HCT116 (cell line): ENCODE results near the gene OPCML. TPM values are rescaled to one million over a fixed set of nuclear protein-coding genes. Genes with fewer than 3 reads are reported as not detected.

ENCODE experiments used
- ATAC-seq: fragments of 200-7000 bp; cut with Tn5 transposase; 2 replicates; pipeline ENCODE4 v1.9.1; 2020; ENCODE audit warnings: mild to moderate bottlenecking, moderate library complexity
- BruUV-seq: library from RNA; stranded (reverse); fragments of 400-500 nt; replicated peaks from 2 replicates; lab custom pipeline; 2021; lab: Mats Ljungman, UMichigan
- CTCF ChIA-PET: fragments of 300-600 bp; sonication (Branson Sonifier 250); formaldehyde crosslinking; loops from one replicate; lab custom pipeline; 2021; ENCODE audit warnings: antibody characterized with exemption; lab: Charles Lee
- POLR2A ChIA-PET: fragments of 300-600, 350-600 bp; sonication (Branson Sonifier 250); formaldehyde crosslinking; loops from one replicate; lab custom pipeline; 2021; ENCODE audit warnings: antibody characterized with exemption; lab: Charles Lee
- RAD21 ChIA-PET, 2 experiments: fragments of 300-600 bp; sonication (Branson Sonifier 250); formaldehyde crosslinking; loops; one replicate each; lab custom pipeline; 2023; ENCODE audit warnings: low total read pairs in 2 of 2; ENCODE audit not compliant: uncharacterized antibody in 2 of 2, unreplicated experiment in 2 of 2, low non-redundant PET in 1 of 2; lab: Charles Lee
- DNase-seq: peaks from one replicate; pipeline ENCODE4 v3.0.0-alpha.2; 2010; ENCODE audit warnings: low read depth, low spot score
- H2AFZ ChIP-seq: fragments of 200-600 bp; shearing (Covaris generic), sonication (generic); 2 replicates; pipeline ENCODE4 v1.6.1; 2017; ENCODE audit warnings: low read depth, mixed run types, mixed read lengths, antibody characterized with exemption, low read length; ENCODE audit not compliant: poor library complexity, severe bottlenecking
- H3K27ac ChIP-seq: 2 replicates; pipeline ENCODE4 v1.5.1; 2012; ENCODE audit warnings: low read depth, low read length
- H3K27me3 ChIP-seq: fragments of 200-600 bp; sonication (generic); 2 replicates; pipeline ENCODE4 v1.6.1; 2016; ENCODE audit warnings: mixed run types, low read length, mixed read lengths; ENCODE audit not compliant: insufficient read depth
- H3K36me3 ChIP-seq, 2 experiments: fragments of 200-500 bp in 1 of 2; fragments of 200-600 bp in 1 of 2; sonication (Bioruptor generic) in 1 of 2; sonication (generic) in 1 of 2; 2 replicates each; pipeline versions ENCODE4 v1.5.1 to v1.6.1; 2014 to 2016; ENCODE audit warnings: low read length in 2 of 2, inconsistent platforms in 1 of 2, mixed read lengths in 1 of 2, mixed run types in 1 of 2; ENCODE audit not compliant: insufficient read depth in 2 of 2, control insufficient read depth in 1 of 2
- H3K4me1 ChIP-seq, 2 experiments: fragments of 200-600 bp in 1 of 2; sonication (generic) in 1 of 2; 2 replicates each; pipeline versions ENCODE4 v1.5.1 to v1.6.1; 2012 to 2017; ENCODE audit warnings: low read length in 2 of 2, inconsistent platforms in 1 of 2, mild to moderate bottlenecking in 1 of 2, mixed read lengths in 1 of 2, mixed run types in 1 of 2, moderate library complexity in 1 of 2; ENCODE audit not compliant: insufficient read depth in 2 of 2, control insufficient read depth in 1 of 2
- H3K4me2 ChIP-seq: fragments of 200-600 bp; sonication (generic); 2 replicates; pipeline ENCODE4 v1.6.1; 2017; ENCODE audit warnings: mixed run types, low read length, mixed read lengths
- H3K4me3 ChIP-seq, 2 experiments: fragments of 200-600 bp in 1 of 2; sonication (generic) in 1 of 2; replicated peaks in 1 of 2; 2 replicates each; pipeline ENCODE4 v1.5.1; 2011 to 2016; ENCODE audit warnings: low read length in 2 of 2, control low read depth in 1 of 2, low read depth in 1 of 2, mild to moderate bottlenecking in 1 of 2, mixed read lengths in 1 of 2, mixed run types in 1 of 2
- H3K79me2 ChIP-seq: fragments of 200-600 bp; sonication (generic); 2 replicates; pipeline ENCODE4 v1.6.1; 2017; ENCODE audit warnings: mild to moderate bottlenecking, mixed run types, low read length, moderate library complexity, mixed read lengths; ENCODE audit not compliant: insufficient read depth
- H3K9ac ChIP-seq: fragments of 200-600 bp; sonication (generic); 2 replicates; pipeline ENCODE4 v1.6.1; 2016; ENCODE audit warnings: low read length, mixed read lengths
- H3K9me2 ChIP-seq: fragments of 200-600 bp; sonication (generic), shearing (Covaris generic); 2 replicates; pipeline ENCODE4 v1.6.1; 2017; ENCODE audit warnings: mixed run types, mild to moderate bottlenecking, moderate library complexity; ENCODE audit not compliant: insufficient read depth
- H3K9me3 ChIP-seq, 2 experiments: fragments of 200-500 bp in 1 of 2; fragments of 200-600 bp in 1 of 2; sonication (Bioruptor generic) in 1 of 2; sonication (generic) in 1 of 2; 2 replicates each; pipeline ENCODE4 v1.6.1; 2014 to 2017; ENCODE audit warnings: low read length in 2 of 2, mixed read lengths in 2 of 2, inconsistent platforms in 1 of 2, low read depth in 1 of 2, mild to moderate bottlenecking in 1 of 2, mixed run types in 1 of 2, moderate library complexity in 1 of 2; ENCODE audit not compliant: control insufficient read depth in 1 of 2, insufficient read depth in 1 of 2
- H4K20me1 ChIP-seq: fragments of 200-600 bp; sonication (generic), shearing (Covaris generic); 2 replicates; pipeline ENCODE4 v1.6.1; 2017; ENCODE audit warnings: mixed run types, mild to moderate bottlenecking, moderate library complexity; ENCODE audit not compliant: insufficient read depth
- CEBPB ChIP-seq: IDR thresholded peaks from 2 replicates; pipeline ENCODE4 v1.6.1; 2012; ENCODE audit warnings: low read depth
- EGR1 ChIP-seq: IDR thresholded peaks from 2 replicates; pipeline ENCODE4 v1.6.1; 2012; ENCODE audit warnings: low read depth
- EZH2phosphoT487 ChIP-seq: fragments of 200-600 bp; IDR thresholded peaks from 2 replicates; pipeline ENCODE4 v1.6.1; 2018; ENCODE audit warnings: antibody characterized with exemption, borderline replicate concordance
- RAD21 ChIP-seq: IDR thresholded peaks from 2 replicates; pipeline ENCODE4 v1.6.1; 2012; ENCODE audit warnings: low read depth, mild to moderate bottlenecking
- ZFX ChIP-seq: fragments of 450-650 bp; IDR thresholded peaks from 2 replicates; pipeline ENCODE4 v1.6.1; 2017
- ZNF274 ChIP-seq: fragments of 200-500 bp; sonication (Bioruptor generic); IDR thresholded peaks from 2 replicates; pipeline ENCODE4 v1.6.1; 2014; ENCODE audit warnings: mild to moderate bottlenecking, low read depth, low read length, inconsistent platforms
- intact Hi-C: fragments of 100-400 bp; cut with micrococcal nuclease; formaldehyde crosslinking; loops from 2 replicates; pipeline ENCODE4 v1.10.0; 2022
- total RNA-seq: library from RNA; stranded (reverse); gene quantifications from one replicate; pipeline ENCODE4 v1.2.1, GENCODE V29; 2021; ENCODE audit not compliant: unreplicated experiment
- TF ChIP-seq, protein P1 (sequence below): IDR thresholded peaks from 2 replicates; pipeline ENCODE4 v1.6.1; 2011; ENCODE audit warnings: mild to moderate bottlenecking, low read length, moderate library complexity; ENCODE audit not compliant: insufficient replicate concordance; ENCODE audit errors: extremely low read depth
- TF ChIP-seq, protein P2 (sequence below): IDR thresholded peaks from 2 replicates; pipeline ENCODE4 v1.6.1; 2012; ENCODE audit warnings: low read depth
- TF ChIP-seq, protein P3 (sequence below), 3 experiments: fragments of 200-600 bp in 1 of 3; sonication (generic) in 1 of 3; IDR thresholded peaks in 2 of 3; conservative IDR thresholded peaks in 1 of 3; 2 replicates each; pipeline ENCODE4 v1.5.1; 2012 to 2017; ENCODE audit warnings: low read depth in 2 of 3, low read length in 2 of 3, antibody characterized with exemption in 1 of 3, borderline replicate concordance in 1 of 3, control low read depth in 1 of 3, mild to moderate bottlenecking in 1 of 3, mixed read lengths in 1 of 3, mixed run types in 1 of 3, moderate library complexity in 1 of 3; ENCODE audit not compliant: insufficient read depth in 1 of 3
- TF ChIP-seq, protein P4 (sequence below): IDR thresholded peaks from 2 replicates; pipeline ENCODE4 v1.6.1; 2012

The OPCML gene
- total RNA-seq, 1 experiment from 2014 or later: not detected

GRCh38 chr11:133168016-133168415, 364.3 kb downstream of the OPCML start (continued):
- TF ChIP-seq, protein P1, sequence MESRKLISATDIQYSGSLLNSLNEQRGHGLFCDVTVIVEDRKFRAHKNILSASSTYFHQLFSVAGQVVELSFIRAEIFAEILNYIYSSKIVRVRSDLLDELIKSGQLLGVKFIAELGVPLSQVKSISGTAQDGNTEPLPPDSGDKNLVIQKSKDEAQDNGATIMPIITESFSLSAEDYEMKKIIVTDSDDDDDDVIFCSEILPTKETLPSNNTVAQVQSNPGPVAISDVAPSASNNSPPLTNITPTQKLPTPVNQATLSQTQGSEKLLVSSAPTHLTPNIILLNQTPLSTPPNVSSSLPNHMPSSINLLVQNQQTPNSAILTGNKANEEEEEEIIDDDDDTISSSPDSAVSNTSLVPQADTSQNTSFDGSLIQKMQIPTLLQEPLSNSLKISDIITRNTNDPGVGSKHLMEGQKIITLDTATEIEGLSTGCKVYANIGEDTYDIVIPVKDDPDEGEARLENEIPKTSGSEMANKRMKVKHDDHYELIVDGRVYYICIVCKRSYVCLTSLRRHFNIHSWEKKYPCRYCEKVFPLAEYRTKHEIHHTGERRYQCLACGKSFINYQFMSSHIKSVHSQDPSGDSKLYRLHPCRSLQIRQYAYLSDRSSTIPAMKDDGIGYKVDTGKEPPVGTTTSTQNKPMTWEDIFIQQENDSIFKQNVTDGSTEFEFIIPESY: no peak
- TF ChIP-seq, protein P2, sequence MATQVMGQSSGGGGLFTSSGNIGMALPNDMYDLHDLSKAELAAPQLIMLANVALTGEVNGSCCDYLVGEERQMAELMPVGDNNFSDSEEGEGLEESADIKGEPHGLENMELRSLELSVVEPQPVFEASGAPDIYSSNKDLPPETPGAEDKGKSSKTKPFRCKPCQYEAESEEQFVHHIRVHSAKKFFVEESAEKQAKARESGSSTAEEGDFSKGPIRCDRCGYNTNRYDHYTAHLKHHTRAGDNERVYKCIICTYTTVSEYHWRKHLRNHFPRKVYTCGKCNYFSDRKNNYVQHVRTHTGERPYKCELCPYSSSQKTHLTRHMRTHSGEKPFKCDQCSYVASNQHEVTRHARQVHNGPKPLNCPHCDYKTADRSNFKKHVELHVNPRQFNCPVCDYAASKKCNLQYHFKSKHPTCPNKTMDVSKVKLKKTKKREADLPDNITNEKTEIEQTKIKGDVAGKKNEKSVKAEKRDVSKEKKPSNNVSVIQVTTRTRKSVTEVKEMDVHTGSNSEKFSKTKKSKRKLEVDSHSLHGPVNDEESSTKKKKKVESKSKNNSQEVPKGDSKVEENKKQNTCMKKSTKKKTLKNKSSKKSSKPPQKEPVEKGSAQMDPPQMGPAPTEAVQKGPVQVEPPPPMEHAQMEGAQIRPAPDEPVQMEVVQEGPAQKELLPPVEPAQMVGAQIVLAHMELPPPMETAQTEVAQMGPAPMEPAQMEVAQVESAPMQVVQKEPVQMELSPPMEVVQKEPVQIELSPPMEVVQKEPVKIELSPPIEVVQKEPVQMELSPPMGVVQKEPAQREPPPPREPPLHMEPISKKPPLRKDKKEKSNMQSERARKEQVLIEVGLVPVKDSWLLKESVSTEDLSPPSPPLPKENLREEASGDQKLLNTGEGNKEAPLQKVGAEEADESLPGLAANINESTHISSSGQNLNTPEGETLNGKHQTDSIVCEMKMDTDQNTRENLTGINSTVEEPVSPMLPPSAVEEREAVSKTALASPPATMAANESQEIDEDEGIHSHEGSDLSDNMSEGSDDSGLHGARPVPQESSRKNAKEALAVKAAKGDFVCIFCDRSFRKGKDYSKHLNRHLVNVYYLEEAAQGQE: no peak
- TF ChIP-seq CEBPB (no peak), ZNF274 (no peak), ZFX (no peak)

DNA sequence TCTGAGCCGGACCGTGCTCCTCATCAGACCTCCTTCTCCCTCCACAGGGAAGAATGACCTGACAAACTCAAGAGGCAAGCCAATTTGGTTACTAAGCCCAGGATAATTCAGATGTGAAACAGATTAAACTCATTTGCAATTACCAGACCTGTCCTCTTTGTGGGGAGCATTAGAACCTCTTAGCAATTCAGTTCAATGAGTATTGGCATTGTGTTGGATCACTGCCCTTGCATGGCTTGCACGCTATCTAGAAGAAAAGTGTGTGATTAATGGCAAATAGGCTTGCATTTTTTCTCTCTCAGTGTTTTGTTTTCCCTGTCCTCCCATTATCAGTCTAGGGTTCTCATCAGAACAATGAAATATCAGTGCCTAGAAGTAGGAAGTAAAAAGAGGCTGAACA, 365.6 kb downstream of the OPCML start:
- no peaks in the 10 kb centered on the region for H3K36me3 ChIP-seq
- POLR2A ChIA-PET: no interaction called here
- no peaks in the 10 kb centered on the region for H3K27me3 ChIP-seq
- ATAC-seq (no peak), DNase-seq (no peak)
- H3K27ac ChIP-seq: no peak overlapping the region
- H3K4me2 ChIP-seq: no peak overlapping the region
- H3K9me3 ChIP-seq: peaks cover 14 to 17% of the 10 kb centered on the region in 2 experiments; a peak in 2 of 4 replicates
- no TSS peak for BruUV-seq
- no peak overlapping the region for H3K4me3 ChIP-seq
- H3K79me2 ChIP-seq: no peaks in the 10 kb centered on the region
- no peaks in the 10 kb centered on the region for H3K4me1 ChIP-seq
- TF ChIP-seq, protein P3, sequence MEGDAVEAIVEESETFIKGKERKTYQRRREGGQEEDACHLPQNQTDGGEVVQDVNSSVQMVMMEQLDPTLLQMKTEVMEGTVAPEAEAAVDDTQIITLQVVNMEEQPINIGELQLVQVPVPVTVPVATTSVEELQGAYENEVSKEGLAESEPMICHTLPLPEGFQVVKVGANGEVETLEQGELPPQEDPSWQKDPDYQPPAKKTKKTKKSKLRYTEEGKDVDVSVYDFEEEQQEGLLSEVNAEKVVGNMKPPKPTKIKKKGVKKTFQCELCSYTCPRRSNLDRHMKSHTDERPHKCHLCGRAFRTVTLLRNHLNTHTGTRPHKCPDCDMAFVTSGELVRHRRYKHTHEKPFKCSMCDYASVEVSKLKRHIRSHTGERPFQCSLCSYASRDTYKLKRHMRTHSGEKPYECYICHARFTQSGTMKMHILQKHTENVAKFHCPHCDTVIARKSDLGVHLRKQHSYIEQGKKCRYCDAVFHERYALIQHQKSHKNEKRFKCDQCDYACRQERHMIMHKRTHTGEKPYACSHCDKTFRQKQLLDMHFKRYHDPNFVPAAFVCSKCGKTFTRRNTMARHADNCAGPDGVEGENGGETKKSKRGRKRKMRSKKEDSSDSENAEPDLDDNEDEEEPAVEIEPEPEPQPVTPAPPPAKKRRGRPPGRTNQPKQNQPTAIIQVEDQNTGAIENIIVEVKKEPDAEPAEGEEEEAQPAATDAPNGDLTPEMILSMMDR (IDR thresholded peaks at IDR 0.05 in 2 of 3, conservative IDR thresholded peaks at IDR 0.05 in 1 of 3; ENCODE audit: borderline replicate concordance in 1 of 3, insufficient read depth in 1 of 3, low read depth in 2 of 3, low read length in 2 of 3): no peak
- TF ChIP-seq EZH2phosphoT487: no peak
- no peak for TF ChIP-seq RAD21
- no peak for TF ChIP-seq EGR1
- TF ChIP-seq, protein P1: no peak
- TF ChIP-seq, protein P4, sequence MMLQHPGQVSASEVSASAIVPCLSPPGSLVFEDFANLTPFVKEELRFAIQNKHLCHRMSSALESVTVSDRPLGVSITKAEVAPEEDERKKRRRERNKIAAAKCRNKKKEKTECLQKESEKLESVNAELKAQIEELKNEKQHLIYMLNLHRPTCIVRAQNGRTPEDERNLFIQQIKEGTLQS: no peak
- TF ChIP-seq, all 23 proteins: peak for 0
- Histone ChIP-seq H2AFZ (no peak overlapping the region), H4K20me1 (no peaks in the 10 kb centered on the region), H3K9me2 (no peaks in the 10 kb centered on the region), H3K9ac (no peak overlapping the region)
- ChIA-PET CTCF (no interaction called here), RAD21 (no interaction called here)
- intact Hi-C loops: no loop called here
